Endothelial cell of umbilical vein (primary cell): ENCODE data around the gene SORCS1. TPM values are rescaled to one million over a fixed set of nuclear protein-coding genes. Genes with fewer than 3 reads are reported as not detected.

Experiments
- BruUV-seq: library from RNA; stranded (reverse); fragments of 400-500 nt; replicated peaks from 2 replicates; lab custom pipeline; 2021; lab: Mats Ljungman, UMichigan
- CTCF ChIA-PET: fragments of 300-600, 350-600 bp; sonication (Branson Sonifier 250); formaldehyde crosslinking; loops from one replicate; lab custom pipeline; 2021; ENCODE audit warnings: antibody characterized with exemption, inconsistent platforms; lab: Charles Lee
- POLR2A ChIA-PET: fragments of 300-600, 350-600 bp; sonication (Branson Sonifier 250); formaldehyde crosslinking; loops from one replicate; lab custom pipeline; 2021; ENCODE audit warnings: antibody characterized with exemption, inconsistent platforms; lab: Charles Lee
- DNase-seq: peaks from one replicate; pipeline ENCODE4 v3.0.0-alpha.2; 2011; ENCODE audit warnings: low read depth, low spot score
- FAIRE-seq: peaks from 2 replicates; lab custom pipeline; 2011; peaks lifted over from hg19 to GRCh38; lab: Jason Lieb, UNC
- H2AFZ ChIP-seq: 2 replicates; pipeline ENCODE4 v1.6.0; 2012; ENCODE audit warnings: low read depth, low read length, control low read depth, inconsistent platforms
- H3K27ac ChIP-seq: 2 replicates; pipeline ENCODE4 v1.5.1; 2011; ENCODE audit warnings: low read depth, mild to moderate bottlenecking, control low read depth, low read length, moderate library complexity; ENCODE audit not compliant: insufficient read depth
- H3K27me3 ChIP-seq, 2 experiments: 2 replicates each; pipeline versions ENCODE4 v1.6.0 to v1.6.1; 2011; ENCODE audit warnings: low read length in 2 of 2, mixed read lengths in 1 of 2; ENCODE audit not compliant: control insufficient read depth in 2 of 2, insufficient read depth in 2 of 2
- H3K36me3 ChIP-seq, 2 experiments: 2 replicates in 1 of 2; 3 replicates in 1 of 2; pipeline ENCODE4 v1.5.1; 2011; ENCODE audit warnings: low read length in 2 of 2, mild to moderate bottlenecking in 1 of 2, moderate library complexity in 1 of 2; ENCODE audit not compliant: control insufficient read depth in 2 of 2, insufficient read depth in 2 of 2; ENCODE audit errors: extremely low read depth in 1 of 2
- H3K4me1 ChIP-seq: 3 replicates; pipeline ENCODE4 v1.5.1; 2011; ENCODE audit warnings: mild to moderate bottlenecking, low read length; ENCODE audit not compliant: control insufficient read depth, insufficient read depth; ENCODE audit errors: extremely low read depth
- H3K4me2 ChIP-seq: 2 replicates; pipeline ENCODE4 v1.6.1; 2011; ENCODE audit warnings: low read length, control low read depth, mixed read lengths; ENCODE audit not compliant: insufficient read depth
- H3K4me3 ChIP-seq, 3 experiments: fragments of 200-600 bp in 1 of 3; sonication (generic), shearing (Covaris generic) in 1 of 3; replicated peaks in 1 of 3; 2 replicates each; pipeline ENCODE4 v1.5.1; 2011 to 2016; ENCODE audit warnings: control low read depth in 3 of 3, low read length in 3 of 3, mild to moderate bottlenecking in 2 of 3, inconsistent platforms in 1 of 3, low read depth in 1 of 3, moderate library complexity in 1 of 3; ENCODE audit not compliant: insufficient read depth in 1 of 3
- H3K79me2 ChIP-seq: 2 replicates; pipeline ENCODE4 v1.6.0; 2012; ENCODE audit warnings: low read length, inconsistent platforms; ENCODE audit not compliant: control insufficient read depth, insufficient read depth
- H3K9ac ChIP-seq: replicated peaks from 2 replicates; pipeline ENCODE3; 2011; ENCODE audit warnings: low read length, control low read depth; ENCODE audit not compliant: insufficient read depth; ENCODE audit errors: extremely low read depth
- H3K9me1 ChIP-seq: replicated peaks from 3 replicates; pipeline ENCODE4 v1.6.0; 2011; ENCODE audit warnings: mild to moderate bottlenecking, low read length; ENCODE audit not compliant: control insufficient read depth, insufficient read depth; ENCODE audit errors: extremely low read depth
- H3K9me3 ChIP-seq: replicated peaks from 2 replicates; pipeline ENCODE4 v1.5.1; 2012; ENCODE audit warnings: low read length, inconsistent platforms; ENCODE audit not compliant: control insufficient read depth, insufficient read depth
- H4K20me1 ChIP-seq: replicated peaks from 2 replicates; pipeline ENCODE3; 2011; ENCODE audit warnings: mild to moderate bottlenecking, low read length; ENCODE audit not compliant: control insufficient read depth, insufficient read depth; ENCODE audit errors: extremely low read depth
- EZH2 ChIP-seq: IDR thresholded peaks from 2 replicates; pipeline ENCODE4 v1.6.1; 2012; ENCODE audit warnings: borderline replicate concordance, low read depth, mild to moderate bottlenecking, moderate library complexity, low read length, inconsistent platforms; ENCODE audit not compliant: severe bottlenecking
- FOS ChIP-seq: IDR thresholded peaks from 2 replicates; pipeline ENCODE4 v1.6.1; 2011; ENCODE audit warnings: mild to moderate bottlenecking, low read length, moderate library complexity, borderline replicate concordance; ENCODE audit not compliant: insufficient read depth
- GATA2 ChIP-seq: IDR thresholded peaks from 2 replicates; pipeline ENCODE4 v1.7.0; 2011; ENCODE audit warnings: low read depth, mild to moderate bottlenecking, moderate library complexity, mixed read lengths, low read length; ENCODE audit not compliant: insufficient read length, insufficient read depth
- JUN ChIP-seq: IDR thresholded peaks from 2 replicates; pipeline ENCODE4 v1.6.1; 2011; ENCODE audit warnings: borderline replicate concordance, low read depth; ENCODE audit not compliant: insufficient read length, insufficient read depth
- MYC ChIP-seq: IDR thresholded peaks from one replicate; pipeline ENCODE4 v1.6.1; 2011; ENCODE audit warnings: mild to moderate bottlenecking, low read depth, low read length
- POLR2A ChIP-seq: IDR thresholded peaks from 2 replicates; pipeline ENCODE4 v1.6.1; 2012; ENCODE audit warnings: low read depth, mild to moderate bottlenecking, control low read depth, low read length
- POLR2AphosphoS5 ChIP-seq: IDR thresholded peaks from 2 replicates; pipeline ENCODE4 v1.6.1; 2012; ENCODE audit warnings: low read depth, mild to moderate bottlenecking, control low read depth, low read length, moderate library complexity; ENCODE audit not compliant: insufficient read depth
- dilution Hi-C: fragments of 300-500 bp; cut with MboI; formaldehyde crosslinking; loops from one replicate; pipeline ENCODE4 v1.15.0; 2019; ENCODE audit warnings: low sequenced_read_pairs; ENCODE audit not compliant: extremely low pct_ligation_motif_present
- intact Hi-C: fragments of 100-400 bp; cut with micrococcal nuclease; formaldehyde crosslinking; loops from one replicate; pipeline ENCODE4 v1.10.0; 2022
- polyA plus RNA-seq, 4 experiments: library from polyadenylated mRNA; depleted of rRNA in 3 of 4; stranded (reverse) in 3 of 4; unstranded in 1 of 4; fragments of >200 nt; gene quantifications; 2 replicates each; pipeline versions ENCODE4 v1.2.1 to v1.2.3, GENCODE V29; 2011 to 2012; ENCODE audit warnings: missing spikeins in 1 of 4
- total RNA-seq: library from RNA; stranded (reverse); gene quantifications from 2 replicates; pipeline ENCODE4 v1.2.3, GENCODE V29; 2021
- TF ChIP-seq, protein P1 (sequence below): IDR thresholded peaks from 2 replicates; pipeline ENCODE4 v1.6.1; 2011; ENCODE audit not compliant: insufficient read depth, insufficient read length
- TF ChIP-seq, protein P2 (sequence below), 2 donors: IDR thresholded peaks; 1 replicate in 1 of 2; 2 replicates in 1 of 2; pipeline ENCODE4 v1.5.1; 2011; ENCODE audit warnings: low read length in 2 of 2, mild to moderate bottlenecking in 2 of 2, moderate library complexity in 2 of 2, control low read depth in 1 of 2, inconsistent platforms in 1 of 2, low read depth in 1 of 2; ENCODE audit not compliant: insufficient read depth in 1 of 2; ENCODE audit errors: extremely low read depth in 1 of 2

Gene SORCS1
- total and polyA plus RNA-seq, 2 donors (not counting 3 experiments of a cell fraction or from before 2014, with no cell fraction given), result not detected

- H3K4me1 ChIP-seq, result no peaks in the 10 kb centered on the region
- no TSS peak for BruUV-seq
- H3K9me1 ChIP-seq, result no peaks in the 10 kb centered on the region
- ChIA-PET CTCF (no interaction called here), POLR2A (no interaction called here)
- H3K27ac ChIP-seq, result no peak overlapping the region
- H3K4me3 ChIP-seq, result no peak overlapping the region
- FAIRE-seq (no peak), DNase-seq (no peak)
- H3K9ac ChIP-seq, result no peak overlapping the region
- H3K9me3 ChIP-seq, result peaks cover 2% of the 10 kb centered on the region
- intact Hi-C loops, result no loop called here
- no peak overlapping the region for H3K4me2 ChIP-seq
- TF ChIP-seq GATA2 (no peak), EZH2 (no peak), POLR2A (no peak), FOS (no peak), POLR2AphosphoS5 (no peak), JUN (no peak), MYC (no peak)
- TF ChIP-seq, protein P1, sequence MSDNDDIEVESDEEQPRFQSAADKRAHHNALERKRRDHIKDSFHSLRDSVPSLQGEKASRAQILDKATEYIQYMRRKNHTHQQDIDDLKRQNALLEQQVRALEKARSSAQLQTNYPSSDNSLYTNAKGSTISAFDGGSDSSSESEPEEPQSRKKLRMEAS, result no peak
- TF ChIP-seq, protein P2, sequence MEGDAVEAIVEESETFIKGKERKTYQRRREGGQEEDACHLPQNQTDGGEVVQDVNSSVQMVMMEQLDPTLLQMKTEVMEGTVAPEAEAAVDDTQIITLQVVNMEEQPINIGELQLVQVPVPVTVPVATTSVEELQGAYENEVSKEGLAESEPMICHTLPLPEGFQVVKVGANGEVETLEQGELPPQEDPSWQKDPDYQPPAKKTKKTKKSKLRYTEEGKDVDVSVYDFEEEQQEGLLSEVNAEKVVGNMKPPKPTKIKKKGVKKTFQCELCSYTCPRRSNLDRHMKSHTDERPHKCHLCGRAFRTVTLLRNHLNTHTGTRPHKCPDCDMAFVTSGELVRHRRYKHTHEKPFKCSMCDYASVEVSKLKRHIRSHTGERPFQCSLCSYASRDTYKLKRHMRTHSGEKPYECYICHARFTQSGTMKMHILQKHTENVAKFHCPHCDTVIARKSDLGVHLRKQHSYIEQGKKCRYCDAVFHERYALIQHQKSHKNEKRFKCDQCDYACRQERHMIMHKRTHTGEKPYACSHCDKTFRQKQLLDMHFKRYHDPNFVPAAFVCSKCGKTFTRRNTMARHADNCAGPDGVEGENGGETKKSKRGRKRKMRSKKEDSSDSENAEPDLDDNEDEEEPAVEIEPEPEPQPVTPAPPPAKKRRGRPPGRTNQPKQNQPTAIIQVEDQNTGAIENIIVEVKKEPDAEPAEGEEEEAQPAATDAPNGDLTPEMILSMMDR (IDR thresholded peaks at IDR 0.05; ENCODE audit: extremely low read depth in 1 of 2, insufficient read depth in 1 of 2, low read depth in 1 of 2, low read length in 2 of 2), result no peak
- dilution Hi-C loops, result no loop called here
- H3K27me3 ChIP-seq, result no peaks in the 10 kb centered on the region
- no peaks in the 10 kb centered on the region for H3K36me3 ChIP-seq
- H2AFZ ChIP-seq, result no peak overlapping the region
- H3K79me2 ChIP-seq, result no peaks in the 10 kb centered on the region
- no peaks in the 10 kb centered on the region for H4K20me1 ChIP-seq
These were observed 450.7 kb downstream of the SORCS1 start for GRCh38 chr10:106713846-106714245.
